DND-41 (cell line): ENCODE results near the gene HSPBP1.
"Not testable (repeated sequence)": the region's sequence is repeated elsewhere in the genome, so short reads cannot be mapped to it uniquely, and the experiment has no call there.

ENCODE experiments used
- ATAC-seq: fragments of 200-7000 bp; cut with Tn5 transposase; 3 replicates; pipeline ENCODE4 v1.9.1; 2021; ENCODE audit warnings: low read depth; ENCODE audit not compliant: insufficient read depth
- DNase-seq: peaks from one replicate; pipeline ENCODE4 v3.0.0-alpha.2; 2020
- H2AFZ ChIP-seq: 2 replicates; pipeline ENCODE4 v1.6.0; 2012; ENCODE audit warnings: low read depth, low read length
- H3K27ac ChIP-seq: 2 replicates; pipeline ENCODE4 v1.5.1; 2012; ENCODE audit warnings: low read length, inconsistent platforms
- H3K27me3 ChIP-seq: fragments of 200-600 bp; sonication (generic); 2 replicates; pipeline ENCODE4 v1.6.0; 2012; ENCODE audit warnings: low read length, mild to moderate bottlenecking, inconsistent platforms; ENCODE audit not compliant: insufficient read depth, poor library complexity
- H3K36me3 ChIP-seq: 2 replicates; pipeline ENCODE4 v1.5.1; 2012; ENCODE audit warnings: low read length, inconsistent platforms; ENCODE audit not compliant: insufficient read depth
- H3K4me1 ChIP-seq: 2 replicates; pipeline ENCODE4 v1.5.1; 2012; ENCODE audit warnings: mild to moderate bottlenecking, low read length; ENCODE audit not compliant: insufficient read depth
- H3K4me2 ChIP-seq: 2 replicates; pipeline ENCODE4 v1.6.0; 2012; ENCODE audit warnings: mild to moderate bottlenecking, moderate library complexity, low read length, inconsistent platforms; ENCODE audit not compliant: insufficient read depth
- H3K4me3 ChIP-seq, 2 experiments: fragments of 200-600 bp in 1 of 2; shearing (Covaris generic) in 1 of 2; 2 replicates each; pipeline ENCODE4 v1.5.1; 2012 to 2016; ENCODE audit warnings: inconsistent platforms in 2 of 2, low read length in 2 of 2, mild to moderate bottlenecking in 2 of 2, low read depth in 1 of 2, moderate library complexity in 1 of 2
- H3K79me2 ChIP-seq: 2 replicates; pipeline ENCODE4 v1.6.0; 2012; ENCODE audit warnings: low read length, inconsistent platforms; ENCODE audit not compliant: insufficient read depth
- H3K9ac ChIP-seq: 2 replicates; pipeline ENCODE4 v1.6.0; 2012; ENCODE audit warnings: low read depth, mild to moderate bottlenecking, inconsistent platforms, low read length, moderate library complexity
- H3K9me3 ChIP-seq: 2 replicates; pipeline ENCODE4 v1.5.1; 2012; ENCODE audit warnings: low read length, moderate library complexity, mild to moderate bottlenecking, inconsistent platforms; ENCODE audit not compliant: insufficient read depth, severe bottlenecking
- H4K20me1 ChIP-seq: 2 replicates; pipeline ENCODE4 v1.6.0; 2012; ENCODE audit warnings: low read length; ENCODE audit not compliant: insufficient read depth
- CTCF ChIP-seq: IDR thresholded peaks from 2 replicates; pipeline ENCODE4 v1.5.1; 2012; ENCODE audit warnings: borderline replicate concordance, low read length, moderate library complexity, mild to moderate bottlenecking; ENCODE audit not compliant: poor library complexity, severe bottlenecking; ENCODE audit errors: extremely low read depth
- EZH2 ChIP-seq: IDR thresholded peaks from 3 replicates; pipeline ENCODE4 v1.6.1; 2012; ENCODE audit warnings: borderline replicate concordance, low read depth, mild to moderate bottlenecking, moderate library complexity, low read length, inconsistent platforms; ENCODE audit not compliant: severe bottlenecking

HSPBP1 gene

GRCh38 chr19:55279770-55280643, at the start of gene HSPBP1:
Gene HSPBP1, minus strand, starts transcription at chr19:55280110. Its CDS starts 502 bp downstream, at chr19:55279608.
- TF ChIP-seq EZH2, result no peak
- TF ChIP-seq CTCF, result peak; percentile 16
- H3K79me2 ChIP-seq, result peaks cover 16% of the 10 kb centered on the region
- peaks cover 28% of the 10 kb centered on the region for H3K36me3 ChIP-seq
- H4K20me1 ChIP-seq, result no peaks in the 10 kb centered on the region
- DNase-seq (peak; percentile 94), ATAC-seq (peak; percentile 91)
- H3K9me3 ChIP-seq, result no peaks in the 10 kb centered on the region
- H3K27ac ChIP-seq, result peak within 1 kb of the TSS; percentile 67
- H3K4me2 ChIP-seq, result peak within 1 kb of the TSS; percentile 75
- H2AFZ ChIP-seq, result peak within 1 kb of the TSS; percentile 84
- peak within 1 kb of the TSS; percentile 40 to 73; a peak in 3 of 4 replicates for H3K4me3 ChIP-seq
- peaks cover 21% of the 10 kb centered on the region for H3K4me1 ChIP-seq
- peak within 1 kb of the TSS; percentile 52 for H3K9ac ChIP-seq
- no peaks in the 10 kb centered on the region for H3K27me3 ChIP-seq

- DNase-seq, H2AFZ ChIP-seq, H4K20me1 ChIP-seq, H3K9me3 ChIP-seq, H3K27me3 ChIP-seq, H3K27ac ChIP-seq, H3K4me2 ChIP-seq, H3K79me2 ChIP-seq, H3K9ac ChIP-seq, H3K36me3 ChIP-seq, ATAC-seq, H3K4me3 ChIP-seq, H3K4me1 ChIP-seq: not testable (repeated sequence)
Observed at GRCh38 chr19:55328774-55329318, 48.9 kb upstream of the HSPBP1 start.

- Histone ChIP-seq H3K27ac (no peak within 1 kb of the TSS), H3K36me3 (no peaks in the 10 kb centered on the region), H3K4me2 (no peak within 1 kb of the TSS), H3K79me2 (no peaks in the 10 kb centered on the region), H3K4me3 (no peak within 1 kb of the TSS), H3K9ac (no peak within 1 kb of the TSS), H2AFZ (no peak within 1 kb of the TSS), H4K20me1 (no peaks in the 10 kb centered on the region), H3K4me1 (no peaks in the 10 kb centered on the region), H3K27me3 (no peaks in the 10 kb centered on the region), H3K9me3 (no peaks in the 10 kb centered on the region)
- no peak for DNase-seq
- ATAC-seq, result no peak
- no peak for TF ChIP-seq EZH2
- no peak for TF ChIP-seq CTCF
Observed at GRCh38 chr19:55325172-55325571, 45.3 kb upstream of the HSPBP1 start, which contains the start of gene TMEM150B. Gene TMEM150B, minus strand, starts transcription at chr19:55325341. Its CDS starts 4,305 bp downstream, at chr19:55321036.

GRCh38 chr19:55324662-55325061, 44.8 kb upstream of the HSPBP1 start:
- no peaks in the 10 kb centered on the region for H3K4me1 ChIP-seq
- no peak overlapping the region for H3K4me2 ChIP-seq
- no peak overlapping the region for H2AFZ ChIP-seq
- no peak overlapping the region for H3K27ac ChIP-seq
- H3K79me2 ChIP-seq, result no peaks in the 10 kb centered on the region
- no peaks in the 10 kb centered on the region for H3K27me3 ChIP-seq
- no peak overlapping the region for H3K9ac ChIP-seq
- no peak for DNase-seq
- TF ChIP-seq CTCF, result no peak
- no peak for TF ChIP-seq EZH2
- no peak overlapping the region for H3K4me3 ChIP-seq
- no peaks in the 10 kb centered on the region for H3K9me3 ChIP-seq
- no peak for ATAC-seq
- H3K36me3 ChIP-seq, result no peaks in the 10 kb centered on the region
- H4K20me1 ChIP-seq, result no peaks in the 10 kb centered on the region
